GM12873 (cell line): ENCODE measurements around the gene EPB41L4A.

Experiments
- TF ChIP-seq, protein P1 (sequence below): IDR thresholded peaks from 2 replicates; pipeline ENCODE4 v1.5.1; 2012; ENCODE audit warnings: low read depth, mild to moderate bottlenecking, moderate library complexity, low read length, control low read depth; ENCODE audit not compliant: insufficient read depth; ENCODE audit errors: missing control alignments

EPB41L4A gene

DNA sequence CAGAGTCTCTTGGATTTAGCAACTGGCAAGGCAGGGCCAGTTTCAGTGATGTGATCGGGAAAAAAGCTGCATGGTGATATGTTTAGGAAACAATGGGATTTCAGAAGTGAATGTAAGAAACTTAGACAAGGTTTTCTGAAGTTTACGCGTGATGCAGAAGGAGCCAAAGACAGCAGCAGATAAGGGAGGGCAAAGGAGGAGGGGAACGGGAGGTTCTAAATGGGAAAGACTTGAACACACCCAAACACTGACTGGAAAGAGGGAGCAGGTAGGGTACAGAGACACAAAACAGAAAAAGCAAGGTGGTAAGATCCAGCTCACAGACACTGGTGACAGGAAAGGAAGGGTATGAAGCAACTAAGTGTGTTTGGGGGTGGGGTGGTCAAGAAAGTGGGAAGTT lies 115.4 kb downstream of the EPB41L4A start:
- TF ChIP-seq, protein P1, sequence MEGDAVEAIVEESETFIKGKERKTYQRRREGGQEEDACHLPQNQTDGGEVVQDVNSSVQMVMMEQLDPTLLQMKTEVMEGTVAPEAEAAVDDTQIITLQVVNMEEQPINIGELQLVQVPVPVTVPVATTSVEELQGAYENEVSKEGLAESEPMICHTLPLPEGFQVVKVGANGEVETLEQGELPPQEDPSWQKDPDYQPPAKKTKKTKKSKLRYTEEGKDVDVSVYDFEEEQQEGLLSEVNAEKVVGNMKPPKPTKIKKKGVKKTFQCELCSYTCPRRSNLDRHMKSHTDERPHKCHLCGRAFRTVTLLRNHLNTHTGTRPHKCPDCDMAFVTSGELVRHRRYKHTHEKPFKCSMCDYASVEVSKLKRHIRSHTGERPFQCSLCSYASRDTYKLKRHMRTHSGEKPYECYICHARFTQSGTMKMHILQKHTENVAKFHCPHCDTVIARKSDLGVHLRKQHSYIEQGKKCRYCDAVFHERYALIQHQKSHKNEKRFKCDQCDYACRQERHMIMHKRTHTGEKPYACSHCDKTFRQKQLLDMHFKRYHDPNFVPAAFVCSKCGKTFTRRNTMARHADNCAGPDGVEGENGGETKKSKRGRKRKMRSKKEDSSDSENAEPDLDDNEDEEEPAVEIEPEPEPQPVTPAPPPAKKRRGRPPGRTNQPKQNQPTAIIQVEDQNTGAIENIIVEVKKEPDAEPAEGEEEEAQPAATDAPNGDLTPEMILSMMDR, result no peak

DNA sequence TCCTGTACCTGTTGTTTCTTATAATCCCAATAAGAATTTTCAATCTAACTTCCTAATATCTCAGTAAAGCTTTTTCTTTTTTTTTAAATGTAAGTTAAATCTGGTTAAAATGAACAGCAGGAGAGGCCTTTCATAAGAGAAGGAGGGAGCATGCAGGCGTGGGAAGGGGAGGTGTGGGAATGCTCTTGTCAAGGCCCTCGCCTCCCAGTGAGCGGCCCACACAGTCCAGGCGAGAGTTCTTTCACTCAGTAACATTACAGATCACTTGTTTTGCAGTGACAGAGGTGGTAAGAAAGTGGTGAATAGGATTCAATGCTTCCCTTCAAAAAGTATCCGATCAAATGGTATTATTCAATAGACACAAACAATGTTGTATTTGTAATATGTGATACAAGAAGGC lies 125.0 kb downstream of the EPB41L4A start:
- TF ChIP-seq, protein P1, result no peak

DNA sequence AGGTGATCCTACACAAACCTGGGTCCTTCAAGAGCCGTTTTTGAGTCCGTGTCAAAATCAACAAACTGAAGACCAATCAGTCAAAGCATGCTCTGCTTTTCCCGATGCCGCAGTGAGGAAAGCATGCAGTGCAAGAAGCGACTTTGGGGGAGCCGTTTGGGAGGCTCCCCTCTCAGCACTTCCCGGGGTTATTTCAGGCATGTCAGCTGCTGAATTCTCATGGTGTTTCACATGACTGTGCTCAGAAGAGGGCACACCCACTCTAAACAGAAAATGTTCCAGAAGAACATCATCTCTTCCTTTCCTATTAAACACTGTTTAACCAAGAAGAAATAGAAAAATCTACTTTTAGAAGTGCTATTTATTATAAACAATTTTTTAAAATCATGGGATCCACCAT lies 125.5 kb downstream of the EPB41L4A start:
- TF ChIP-seq, protein P1, result no peak

DNA sequence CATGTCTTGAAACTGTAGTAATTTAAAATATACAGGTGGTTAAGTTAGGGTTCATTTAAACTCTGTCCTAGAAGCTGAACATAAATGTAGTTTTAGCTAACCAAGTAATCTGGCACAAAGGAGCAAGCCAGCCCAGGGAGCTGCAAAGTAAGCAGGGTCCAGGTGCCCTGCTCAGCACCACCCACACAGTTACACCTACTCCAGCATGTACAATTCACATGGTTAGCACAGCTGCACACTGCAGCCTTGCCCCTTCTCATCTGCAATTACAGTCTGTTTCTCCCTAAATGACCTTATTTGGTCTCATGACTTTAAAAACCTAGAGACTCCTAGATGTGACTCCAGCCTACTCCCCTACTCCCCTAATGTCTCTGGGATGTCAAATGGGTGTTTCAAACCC lies 128.4 kb downstream of the EPB41L4A start:
- TF ChIP-seq, protein P1, result no peak

DNA sequence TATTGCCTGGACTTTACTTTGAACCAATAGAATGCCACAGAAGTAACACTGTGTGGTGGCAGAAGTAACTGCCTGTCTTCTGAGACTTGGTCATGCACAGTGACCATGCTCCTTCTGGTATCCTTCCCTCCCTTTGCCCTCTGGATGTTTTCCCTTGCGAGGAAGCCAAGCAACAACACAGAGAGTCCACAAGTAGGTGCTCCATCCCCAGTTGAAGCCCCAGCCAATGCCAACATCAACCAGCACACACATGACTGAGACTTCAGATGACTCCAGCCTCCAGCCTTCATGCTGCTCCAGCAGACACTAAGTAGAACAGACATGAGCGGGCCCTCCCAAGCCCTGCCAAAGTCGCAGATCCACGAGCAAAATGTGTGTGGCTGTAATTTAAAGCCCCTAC lies 129.6 kb downstream of the EPB41L4A start:
- TF ChIP-seq, protein P1, result no peak

DNA sequence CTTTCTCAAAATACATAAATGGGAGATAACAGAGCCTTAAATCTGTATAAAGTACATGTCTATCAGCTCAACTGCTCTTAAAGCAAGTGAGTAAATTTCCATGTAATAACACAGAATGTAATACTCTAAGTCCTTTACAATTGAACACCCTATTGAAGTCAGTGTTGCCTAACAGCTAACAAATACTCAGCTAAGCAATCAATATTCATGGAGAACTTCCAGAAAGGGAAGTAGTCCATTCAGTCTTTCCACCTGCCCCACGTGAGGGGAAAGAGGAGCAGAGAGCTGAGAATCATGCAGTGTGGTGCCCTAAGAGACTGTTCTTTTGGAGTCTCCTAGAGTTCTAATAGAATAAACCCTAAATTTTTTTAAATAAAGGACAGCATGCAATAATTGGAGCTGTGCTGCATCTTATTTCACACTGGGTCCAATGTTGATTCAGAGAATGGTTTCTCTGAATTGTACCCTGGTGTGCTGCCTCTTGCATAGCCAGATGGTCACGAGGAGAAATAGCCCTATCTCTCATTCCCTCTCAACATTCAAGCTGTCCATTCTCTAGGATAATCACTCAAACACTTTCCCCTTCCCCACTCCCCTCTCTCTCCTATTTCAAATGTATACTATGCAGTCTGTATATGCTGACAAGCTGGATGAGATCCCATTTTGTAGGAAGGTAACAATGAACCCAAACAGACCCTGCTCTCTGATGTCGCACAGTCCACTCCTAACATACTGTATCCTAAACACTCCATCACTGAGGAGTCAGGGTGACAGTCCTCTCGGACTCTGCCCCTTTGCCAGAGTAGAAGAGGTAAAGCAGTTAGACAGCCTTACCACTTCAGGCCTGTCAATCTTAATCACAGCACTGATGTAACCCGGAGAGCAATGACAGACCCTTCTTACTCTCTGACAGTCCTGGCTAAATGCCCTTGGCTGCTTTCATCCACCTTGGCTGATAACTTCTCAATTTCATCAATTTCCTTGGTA lies 134.8 kb downstream of the EPB41L4A start:
- TF ChIP-seq, protein P1, result no peak

DNA sequence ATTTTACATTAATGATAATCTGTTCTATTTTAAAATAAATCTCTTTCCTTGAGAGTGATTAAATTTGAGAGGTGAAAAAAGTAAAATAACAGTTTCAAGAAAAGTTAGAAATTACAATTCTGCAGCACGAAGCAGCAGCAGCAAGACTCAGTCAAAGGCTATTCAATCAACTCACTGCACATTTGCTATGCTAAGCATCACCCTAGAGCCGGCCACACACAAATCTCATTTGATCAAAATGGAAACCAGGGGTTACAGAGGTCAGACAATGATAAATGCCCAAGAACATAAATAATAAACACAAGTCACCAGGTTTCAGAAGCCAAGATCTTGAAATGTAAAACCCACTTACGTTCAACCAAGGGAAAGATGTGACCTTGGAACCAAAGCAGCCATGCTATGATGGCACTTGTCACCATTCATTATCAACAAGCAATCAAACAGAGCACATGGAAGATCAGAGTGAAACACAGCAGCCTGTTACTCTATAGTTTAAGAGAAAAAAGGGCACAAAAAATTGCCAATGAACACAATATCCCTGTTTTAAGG lies 136.0 kb downstream of the EPB41L4A start:
- TF ChIP-seq, protein P1, result no peak
